OCI-LY3 (cell line): ENCODE results near the gene GCKR.

Experiments used
- H2AFZ ChIP-seq: fragments of 200-600, 300-600 bp; shearing (Covaris generic); 2 replicates; pipeline ENCODE4 v1.6.0; 2014; ENCODE audit warnings: antibody characterized with exemption, low read depth, low read length
- H3K27ac ChIP-seq: fragments of 200-600, 300-600 bp; sonication (generic); 2 replicates; pipeline ENCODE4 v1.5.1; 2014; ENCODE audit warnings: mild to moderate bottlenecking, low read length, moderate library complexity, mixed read lengths
- H3K27me3 ChIP-seq: fragments of 200-600, 300-600 bp; sonication (generic); 2 replicates; pipeline ENCODE4 v1.6.1; 2014; ENCODE audit warnings: low read depth, low read length, mixed read lengths
- H3K36me3 ChIP-seq: fragments of 200-600, 300-600 bp; sonication (generic); replicated peaks from 2 replicates; pipeline ENCODE3; 2014; ENCODE audit warnings: low read depth, low read length, mixed read lengths
- H3K4me1 ChIP-seq: fragments of 300-600, 200-600 bp; sonication (generic); 2 replicates; pipeline ENCODE4 v1.6.1; 2014; ENCODE audit warnings: low read length, mixed read lengths
- H3K4me2 ChIP-seq: fragments of 200-600, 300-600 bp; sonication (generic); 2 replicates; pipeline ENCODE4 v1.6.1; 2014; ENCODE audit warnings: low read length, mixed read lengths
- H3K4me3 ChIP-seq: fragments of 300-600, 200-600 bp; sonication (generic); 2 replicates; pipeline ENCODE4 v1.5.1; 2014; ENCODE audit warnings: antibody characterized with exemption, mild to moderate bottlenecking, low read length, moderate library complexity
- H3K79me2 ChIP-seq: fragments of 300-600, 200-600 bp; shearing (Covaris generic); 2 replicates; pipeline ENCODE4 v1.6.1; 2014; ENCODE audit warnings: mild to moderate bottlenecking, low read length, mixed read lengths
- H3K9ac ChIP-seq: fragments of 300-600, 200-600 bp; shearing (Covaris generic); 2 replicates; pipeline ENCODE4 v1.6.0; 2014; ENCODE audit warnings: mild to moderate bottlenecking, low read length, moderate library complexity
- H3K9me3 ChIP-seq: fragments of 200-600, 300-600 bp; shearing (Covaris generic); 2 replicates; pipeline ENCODE4 v1.6.1; 2014; ENCODE audit warnings: low read length, mixed read lengths; ENCODE audit not compliant: insufficient read depth
- H4K20me1 ChIP-seq: fragments of 200-600, 300-600 bp; sonication (generic); 2 replicates; pipeline ENCODE4 v1.6.1; 2016; ENCODE audit warnings: low read length, mixed read lengths; ENCODE audit not compliant: insufficient read depth
- CTCF ChIP-seq: fragments of 200-600, 300-600 bp; sonication (generic); IDR thresholded peaks from 2 replicates; pipeline ENCODE4 v1.5.1; 2014; ENCODE audit warnings: antibody characterized with exemption, low read length, low read depth
- EZH2phosphoT487 ChIP-seq: fragments of 200-600 bp; shearing (Covaris generic); IDR thresholded peaks from 2 replicates; pipeline ENCODE4 v1.6.1; 2018; ENCODE audit warnings: antibody characterized with exemption, mixed run types, low read depth

The GCKR gene

GRCh38 chr2:27561060-27561459 lies 64.4 kb downstream of the GCKR start:
- TF ChIP-seq EZH2phosphoT487 (no peak), CTCF (no peak)
- no peaks in the 10 kb centered on the region for H4K20me1 ChIP-seq
- peaks cover 11% of the 10 kb centered on the region for H3K27me3 ChIP-seq

GRCh38 chr2:27566628-27567027 lies 70.0 kb downstream of the GCKR start:
- H3K9ac ChIP-seq, result no peak overlapping the region
- no peaks in the 10 kb centered on the region for H4K20me1 ChIP-seq
- no peaks in the 10 kb centered on the region for H3K9me3 ChIP-seq
- no peak overlapping the region for H3K4me2 ChIP-seq
- H2AFZ ChIP-seq, result no peak overlapping the region
- no peaks in the 10 kb centered on the region for H3K36me3 ChIP-seq
- no peaks in the 10 kb centered on the region for H3K79me2 ChIP-seq
- H3K4me1 ChIP-seq, result no peaks in the 10 kb centered on the region
- H3K4me3 ChIP-seq, result no peak overlapping the region
- H3K27ac ChIP-seq, result no peak overlapping the region
- peaks cover 26% of the 10 kb centered on the region for H3K27me3 ChIP-seq
- TF ChIP-seq EZH2phosphoT487, result no peak
- no peak for TF ChIP-seq CTCF

More at GRCh38 chr2:27561060-27561459, 64.4 kb downstream of the GCKR start:
- H3K4me3 ChIP-seq, result no peak overlapping the region
- no peaks in the 10 kb centered on the region for H3K9me3 ChIP-seq
- H3K27ac ChIP-seq, result no peak overlapping the region
- H3K79me2 ChIP-seq, result no peaks in the 10 kb centered on the region
- H3K4me1 ChIP-seq, result no peaks in the 10 kb centered on the region
- no peaks in the 10 kb centered on the region for H3K36me3 ChIP-seq
- H3K9ac ChIP-seq, result no peak overlapping the region
- H2AFZ ChIP-seq, result no peak overlapping the region
- no peak overlapping the region for H3K4me2 ChIP-seq

DNA sequence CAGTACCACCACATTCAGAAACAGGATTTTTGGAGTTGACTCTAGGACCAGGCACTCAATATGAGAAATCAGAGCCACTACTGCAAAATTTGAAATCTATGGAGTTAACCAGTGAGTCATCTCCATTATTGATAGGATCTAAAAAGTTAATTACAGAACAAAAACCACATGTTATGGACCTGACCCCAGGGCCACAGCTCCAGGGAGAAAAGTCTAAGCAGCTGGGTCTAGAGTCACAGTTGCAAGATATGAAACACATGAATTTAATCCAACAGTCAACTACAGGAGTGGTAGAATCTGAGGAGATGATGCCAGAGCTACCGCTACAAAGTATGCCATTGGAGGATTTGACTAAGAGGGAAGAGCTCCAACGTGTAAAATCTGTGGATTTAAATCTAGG lies 72.8 kb downstream of the GCKR start:
- Histone ChIP-seq H3K9me3 (no peaks in the 10 kb centered on the region), H4K20me1 (no peaks in the 10 kb centered on the region), H3K27me3 (peaks cover 26% of the 10 kb centered on the region), H3K4me3 (no peak overlapping the region), H2AFZ (no peak overlapping the region), H3K4me2 (no peak overlapping the region), H3K36me3 (no peaks in the 10 kb centered on the region), H3K27ac (no peak overlapping the region), H3K79me2 (no peaks in the 10 kb centered on the region), H3K4me1 (no peaks in the 10 kb centered on the region), H3K9ac (no peak overlapping the region)
- no peak for TF ChIP-seq CTCF
- no peak for TF ChIP-seq EZH2phosphoT487

- Histone ChIP-seq H3K4me3 (no peak overlapping the region), H3K9me3 (no peaks in the 10 kb centered on the region), H3K27ac (no peak overlapping the region), H3K27me3 (peaks cover 13% of the 10 kb centered on the region), H3K4me2 (no peak overlapping the region), H4K20me1 (no peaks in the 10 kb centered on the region), H3K79me2 (no peaks in the 10 kb centered on the region), H2AFZ (no peak overlapping the region), H3K9ac (no peak overlapping the region), H3K36me3 (no peaks in the 10 kb centered on the region), H3K4me1 (no peaks in the 10 kb centered on the region)
- no peak for TF ChIP-seq CTCF
- no peak for TF ChIP-seq EZH2phosphoT487
Measured at GRCh38 chr2:27571197-27571596, 74.6 kb downstream of the GCKR start.
